SW 1271 (cell line): ENCODE results near the gene DNAJC9.
"Not testable (repeated sequence)": the region's sequence is repeated elsewhere in the genome, so short reads cannot be mapped to it uniquely, and the experiment has no call there.

Source experiments
- DNase-seq, 2 experiments: peaks; one replicate each; lab custom pipeline; 2025; lab: John Stamatoyannopoulos, UW

Gene DNAJC9, protein sequence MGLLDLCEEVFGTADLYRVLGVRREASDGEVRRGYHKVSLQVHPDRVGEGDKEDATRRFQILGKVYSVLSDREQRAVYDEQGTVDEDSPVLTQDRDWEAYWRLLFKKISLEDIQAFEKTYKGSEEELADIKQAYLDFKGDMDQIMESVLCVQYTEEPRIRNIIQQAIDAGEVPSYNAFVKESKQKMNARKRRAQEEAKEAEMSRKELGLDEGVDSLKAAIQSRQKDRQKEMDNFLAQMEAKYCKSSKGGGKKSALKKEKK

DNA sequence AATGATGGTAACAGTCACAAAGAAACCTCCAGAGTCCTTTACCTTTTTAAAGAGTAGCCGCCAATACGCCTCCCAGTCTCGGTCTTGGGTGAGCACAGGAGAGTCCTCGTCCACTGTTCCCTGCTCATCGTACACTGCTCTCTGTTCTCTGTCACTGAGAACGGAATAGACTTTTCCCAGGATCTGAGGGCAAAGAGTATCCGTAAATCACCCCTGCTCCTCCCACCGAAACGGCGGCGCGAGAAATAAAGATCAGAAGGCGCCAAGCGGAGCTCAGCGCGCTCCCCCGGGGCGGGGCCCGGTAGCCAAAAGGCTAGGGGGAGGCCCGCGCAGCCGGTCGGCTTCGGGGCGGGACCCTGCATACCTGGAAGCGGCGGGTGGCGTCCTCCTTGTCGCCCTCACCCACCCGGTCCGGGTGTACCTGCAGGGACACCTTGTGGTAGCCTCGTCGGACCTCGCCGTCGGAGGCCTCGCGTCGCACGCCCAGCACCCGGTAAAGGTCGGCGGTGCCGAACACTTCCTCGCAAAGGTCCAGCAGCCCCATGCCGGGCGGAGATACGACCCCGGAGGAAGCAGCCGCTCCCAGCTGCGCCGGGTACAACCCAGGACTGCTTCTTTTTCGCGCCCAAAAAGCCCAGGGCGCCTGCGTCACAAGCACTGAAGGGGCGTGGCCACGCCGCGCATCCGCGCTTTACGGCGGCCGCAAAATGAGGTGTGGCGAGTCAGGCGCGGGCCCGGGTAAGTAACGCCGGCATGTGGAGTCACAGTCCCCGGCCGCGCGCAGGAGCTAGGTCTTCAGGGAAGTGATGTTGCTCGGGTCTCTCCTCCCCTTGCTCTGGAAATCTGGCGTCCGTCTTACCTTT, at the start of gene DNAJC9:
DNAJC9 (minus strand) TSS at position 610 of the 863 bp plus-strand sequence; CDS start at position 544, 66 bp downstream.
- peak; percentile 66 to 84 for DNase-seq

DNA sequence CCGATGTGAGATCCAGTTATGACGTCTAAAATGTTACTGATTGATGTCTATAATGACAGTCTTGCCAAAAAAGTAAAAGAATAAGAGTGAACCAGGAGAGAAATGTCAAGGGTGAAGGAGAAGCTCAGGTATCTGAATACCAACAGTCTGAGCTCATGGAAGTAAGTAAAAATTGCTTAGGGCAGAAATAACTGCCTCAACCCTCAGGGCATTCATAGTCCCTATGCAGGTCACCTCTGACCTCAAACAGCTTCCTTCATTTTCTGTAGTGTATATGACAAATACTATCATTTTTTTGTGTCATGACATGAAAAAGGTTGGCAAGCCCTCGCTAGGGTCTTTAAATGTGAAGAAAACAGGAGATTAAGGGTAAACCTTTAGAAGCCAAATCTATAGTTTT, 46.4 kb upstream of the DNAJC9 start:
- no peak for DNase-seq

DNA sequence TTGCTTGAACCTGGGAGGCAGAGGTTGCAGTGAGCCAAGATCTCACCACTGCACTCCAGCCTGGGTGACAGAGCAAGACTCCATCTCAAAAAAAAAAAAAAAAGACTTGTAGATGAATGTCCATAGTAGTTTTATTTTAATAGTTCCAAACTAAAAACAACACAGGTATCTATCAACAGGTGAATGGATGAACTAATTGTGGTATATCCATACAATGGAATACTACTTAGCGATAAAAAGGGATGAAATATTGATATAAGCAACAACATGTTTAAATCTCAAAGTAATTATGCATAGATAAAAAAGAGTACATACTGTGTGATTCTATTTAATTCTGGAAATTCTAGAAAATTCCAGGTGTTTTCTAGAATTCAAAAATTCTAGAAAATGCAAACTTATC, 42.9 kb upstream of the DNAJC9 start:
- DNase-seq, result no peak

DNA sequence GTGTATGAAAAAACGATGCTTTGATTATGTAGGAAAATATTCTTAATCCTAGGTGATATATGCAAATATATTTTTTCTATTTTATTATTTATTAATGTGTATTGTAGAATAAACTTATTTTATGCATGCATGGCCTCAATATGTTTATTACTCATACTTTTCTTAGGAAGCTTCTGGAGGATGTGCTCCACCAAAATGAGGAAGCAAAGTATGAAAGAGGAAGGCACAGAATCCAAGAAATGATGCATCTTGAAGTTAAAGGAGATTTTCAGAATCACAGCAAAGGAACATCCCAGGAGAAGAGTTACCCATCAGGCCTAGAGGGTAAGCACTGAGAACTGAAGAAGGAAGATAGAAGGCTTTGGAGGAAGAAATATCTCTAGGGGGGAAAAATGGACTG, 40.4 kb upstream of the DNAJC9 start:
- DNase-seq, result no peak

DNA sequence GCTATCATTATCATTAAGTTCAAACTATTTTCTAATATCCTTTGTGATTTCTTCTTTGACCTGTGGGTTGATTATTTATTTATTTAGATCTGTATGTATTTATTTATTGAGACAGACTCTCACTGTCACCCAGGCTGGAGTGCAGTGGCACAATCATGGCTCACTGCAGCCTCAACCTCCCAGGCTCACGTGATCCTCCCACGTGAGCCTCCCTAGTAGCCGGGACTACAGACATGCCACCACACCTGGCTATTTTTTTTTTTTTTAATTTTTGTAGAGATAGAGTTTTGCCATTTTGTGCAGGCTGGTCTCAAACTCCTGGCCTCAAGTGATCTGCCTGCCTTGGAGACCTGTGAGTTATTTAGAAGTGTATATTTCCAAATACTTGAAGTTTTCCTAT, 34.0 kb upstream of the DNAJC9 start:
- no peak for DNase-seq

DNA sequence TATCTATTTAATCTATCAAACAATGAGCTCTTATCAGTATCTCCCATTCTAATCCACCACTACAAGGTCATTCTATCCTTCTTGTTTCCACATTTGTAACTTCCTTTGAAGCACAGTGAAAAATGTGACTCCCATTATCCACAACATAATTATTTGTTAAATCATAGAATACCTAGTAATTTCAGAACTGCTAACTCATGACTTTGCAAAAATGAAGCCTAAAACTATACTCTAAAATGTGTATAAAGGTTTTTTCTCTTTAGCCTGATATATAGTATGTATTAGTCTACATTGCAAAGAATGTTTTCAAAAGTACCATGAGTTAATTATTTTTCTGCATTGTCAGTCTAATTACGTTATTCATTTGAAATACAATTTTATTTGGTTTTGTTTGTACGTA, 17.4 kb upstream of the DNAJC9 start:
- DNase-seq, result no peak

DNA sequence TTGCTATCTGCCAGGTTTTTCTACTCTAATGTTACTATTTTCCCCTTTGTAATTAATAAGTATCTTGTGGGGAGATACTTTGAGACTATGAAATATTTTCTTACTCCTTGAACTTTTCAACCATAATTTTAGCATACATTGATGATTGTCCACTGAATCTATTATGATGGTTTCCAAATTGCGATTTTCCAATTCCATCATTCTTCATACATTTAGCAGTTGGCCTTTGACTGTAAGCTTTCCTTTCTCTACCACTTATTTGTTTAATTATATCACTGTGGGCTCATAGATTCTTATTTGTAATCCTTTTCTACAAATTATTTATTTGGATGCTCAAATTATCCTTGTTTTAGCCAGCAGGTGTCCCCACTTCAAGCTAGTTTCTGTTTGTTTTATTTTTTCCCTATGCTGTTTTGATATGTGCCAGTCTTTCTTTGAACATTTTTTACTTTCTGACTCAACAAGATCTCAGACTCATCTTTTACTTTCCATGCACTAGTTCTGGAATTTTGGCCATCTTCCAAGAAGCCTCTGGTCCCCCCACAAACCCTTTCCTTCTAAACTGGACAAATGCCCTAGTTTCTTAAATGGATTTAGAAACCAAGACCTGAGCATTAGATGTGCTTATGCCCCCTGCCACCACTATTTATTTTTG, 16.8 kb upstream of the DNAJC9 start:
- peak in 1 of 2 experiments; percentile 50 for DNase-seq

DNA sequence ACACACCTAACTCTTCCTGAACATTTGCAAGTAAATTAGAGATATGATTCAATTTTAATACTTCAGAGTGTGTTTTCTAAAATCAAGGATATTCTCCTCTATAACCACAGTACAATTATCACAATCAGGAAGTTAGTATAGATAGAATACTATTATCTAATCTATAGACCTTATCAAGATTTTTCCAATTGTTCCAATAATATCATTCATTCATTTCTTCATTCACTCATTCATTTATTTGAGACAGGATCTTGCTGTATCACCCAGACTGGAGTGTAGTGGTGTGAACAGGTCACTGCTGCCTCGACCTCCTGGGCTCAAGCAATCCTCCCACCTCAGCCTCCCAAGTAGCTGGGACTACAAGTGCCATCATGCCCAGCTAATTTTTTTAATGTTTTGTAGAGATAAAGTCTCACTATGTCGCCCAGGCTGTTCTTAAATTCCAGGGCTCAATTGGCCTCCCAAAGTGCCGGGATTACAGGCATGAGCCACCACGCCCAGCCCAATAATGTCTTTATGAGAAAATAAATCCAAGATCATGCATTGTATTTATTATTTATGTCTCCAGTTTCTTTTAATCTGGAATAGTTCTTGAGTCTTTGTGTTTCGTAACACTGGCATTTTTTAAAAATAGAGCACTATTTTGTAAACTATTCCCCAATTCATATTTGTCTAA, 16.0 kb upstream of the DNAJC9 start:
- DNase-seq, result no peak

DNA sequence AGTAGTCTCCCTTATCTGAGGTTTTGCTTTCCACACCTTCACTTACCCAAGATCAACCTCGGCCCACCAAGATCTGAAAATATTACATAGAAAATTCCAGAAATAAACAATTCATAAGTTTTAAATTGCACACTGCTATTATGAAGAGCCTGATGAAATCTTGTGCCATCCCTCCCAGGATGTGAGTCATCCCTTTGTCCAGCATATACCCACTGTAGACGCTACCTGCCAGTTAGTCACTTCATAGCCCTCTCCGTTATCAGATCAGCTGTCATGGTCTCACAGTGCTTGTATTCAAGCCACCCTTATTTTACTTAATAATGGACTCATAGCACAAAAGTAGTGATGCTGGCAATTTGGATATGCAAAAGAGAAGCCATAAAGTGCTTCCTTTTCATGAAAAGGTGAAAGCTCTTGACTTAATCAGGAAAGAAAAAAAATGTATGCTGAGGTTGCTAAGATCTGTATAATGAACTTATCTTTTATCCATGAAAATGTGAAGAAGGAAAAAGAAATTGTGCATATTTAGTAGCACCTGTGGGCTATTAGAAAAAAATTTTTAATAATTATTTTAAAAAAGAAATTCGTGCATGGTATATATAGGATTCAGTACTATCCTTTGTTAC, 15.2 kb upstream of the DNAJC9 start:
- DNase-seq, result peak; percentile 59 to 81

DNA sequence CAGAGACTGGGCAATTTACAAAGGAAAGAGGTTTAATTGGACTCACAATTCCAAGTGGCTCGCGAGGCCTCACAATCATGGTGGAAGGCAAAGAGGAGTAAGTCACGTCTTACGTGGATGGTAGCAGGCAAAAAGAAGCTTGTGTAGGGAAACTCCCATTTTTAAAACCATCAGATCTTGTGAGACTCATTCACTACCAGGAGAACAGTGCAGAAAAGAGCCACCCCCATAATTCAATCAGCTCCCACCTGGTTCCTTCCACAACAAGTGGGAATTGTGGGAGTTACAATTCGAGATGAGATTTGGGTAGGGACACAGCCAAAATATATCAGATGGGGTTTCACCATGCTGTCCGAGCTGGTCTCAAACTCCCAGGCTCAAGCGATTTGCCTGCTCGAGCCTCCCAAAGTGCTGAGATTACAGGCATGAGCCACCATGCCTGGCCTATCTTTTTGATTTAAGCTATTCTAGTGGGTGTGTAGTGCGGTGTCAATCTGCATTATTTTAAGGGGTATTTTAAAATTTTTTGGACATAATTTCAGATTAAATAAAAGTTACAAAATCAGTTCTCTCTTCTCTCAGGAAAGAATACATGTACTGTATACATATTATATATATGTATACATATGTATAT, 14.4 kb upstream of the DNAJC9 start:
- DNase-seq, result no peak

DNA sequence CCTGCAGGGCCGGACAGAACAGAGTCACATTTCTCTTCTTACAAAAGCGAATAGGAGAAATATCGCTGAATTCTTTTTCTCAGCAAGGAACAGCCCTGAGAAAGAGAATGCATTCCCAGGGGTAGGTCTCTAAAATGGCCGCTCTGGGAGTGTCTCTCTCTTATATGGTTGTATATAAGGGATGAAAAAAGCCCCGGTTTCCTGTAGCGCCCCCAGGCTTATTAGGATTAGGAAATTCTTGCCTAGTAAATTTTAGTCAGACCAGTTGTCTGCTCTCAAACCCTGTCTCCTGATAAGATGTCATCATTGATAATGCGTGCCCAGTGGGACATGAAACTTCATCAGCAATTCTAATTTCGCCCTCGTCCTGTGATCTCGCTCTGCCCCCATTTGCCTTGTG, 11.6 kb upstream of the DNAJC9 start:
- not testable (repeated sequence) for DNase-seq

DNA sequence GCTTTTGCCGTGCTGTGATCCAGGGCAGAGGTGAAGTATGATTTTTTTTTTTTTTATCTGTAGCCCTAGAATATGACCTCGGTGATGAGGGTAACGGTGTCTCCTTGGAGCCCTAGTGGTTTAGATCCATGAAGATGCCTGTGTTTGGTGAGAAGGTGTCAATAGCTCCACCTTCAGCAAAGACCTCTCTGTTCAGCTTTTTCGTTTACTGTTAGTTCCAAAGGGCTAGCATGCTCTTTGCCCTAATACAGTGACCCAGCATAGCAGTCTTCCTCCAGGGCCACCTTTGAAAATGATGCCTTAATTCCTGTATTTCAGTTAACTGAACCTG, 6.1 kb upstream of the DNAJC9 start:
- DNase-seq, result peak in 1 of 2 experiments; percentile 19

DNA sequence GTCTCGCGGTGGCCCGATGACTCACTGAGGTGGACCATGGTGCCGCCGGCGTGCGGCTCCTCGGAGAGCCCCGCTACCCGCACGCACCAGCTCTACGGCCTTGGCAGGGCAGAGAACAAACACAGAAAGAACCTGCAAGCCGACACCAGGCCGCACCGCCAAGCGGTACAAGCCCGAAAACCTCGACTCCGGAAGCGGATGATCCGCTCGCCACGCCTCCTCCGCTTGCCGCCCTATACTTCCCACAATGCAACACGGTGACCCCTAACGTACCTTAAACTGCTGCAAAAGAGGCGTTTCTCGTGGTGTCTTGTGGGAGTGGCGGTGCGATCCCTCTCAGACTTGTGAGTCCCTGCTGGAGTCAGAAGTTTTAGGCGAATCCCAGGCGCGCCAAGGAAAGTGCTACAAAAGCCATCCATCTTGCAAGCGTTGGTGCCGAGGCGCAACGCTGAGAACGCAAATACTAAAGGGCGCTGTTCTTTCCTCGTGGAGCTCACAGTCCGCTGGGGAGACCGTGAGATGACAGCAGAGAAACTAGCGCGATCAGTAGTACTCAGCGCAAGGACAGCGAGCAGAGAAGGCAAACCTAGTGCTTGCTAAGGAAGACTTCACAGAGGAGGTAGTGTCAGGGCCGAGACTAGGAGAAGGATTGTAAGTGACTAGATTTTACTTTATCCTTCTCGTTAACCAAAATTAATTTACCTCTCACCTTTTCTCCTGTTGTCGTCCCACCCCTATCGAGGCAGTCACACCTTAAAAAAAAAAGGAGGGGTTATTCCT, 5.6 kb upstream of the DNAJC9 start, which contains the start of gene MRPS16:
MRPS16 (minus strand) TSS at position 200 of the 780 bp plus-strand sequence; CDS start at position 38, 162 bp downstream.
- peak; percentile 95 for DNase-seq

DNA sequence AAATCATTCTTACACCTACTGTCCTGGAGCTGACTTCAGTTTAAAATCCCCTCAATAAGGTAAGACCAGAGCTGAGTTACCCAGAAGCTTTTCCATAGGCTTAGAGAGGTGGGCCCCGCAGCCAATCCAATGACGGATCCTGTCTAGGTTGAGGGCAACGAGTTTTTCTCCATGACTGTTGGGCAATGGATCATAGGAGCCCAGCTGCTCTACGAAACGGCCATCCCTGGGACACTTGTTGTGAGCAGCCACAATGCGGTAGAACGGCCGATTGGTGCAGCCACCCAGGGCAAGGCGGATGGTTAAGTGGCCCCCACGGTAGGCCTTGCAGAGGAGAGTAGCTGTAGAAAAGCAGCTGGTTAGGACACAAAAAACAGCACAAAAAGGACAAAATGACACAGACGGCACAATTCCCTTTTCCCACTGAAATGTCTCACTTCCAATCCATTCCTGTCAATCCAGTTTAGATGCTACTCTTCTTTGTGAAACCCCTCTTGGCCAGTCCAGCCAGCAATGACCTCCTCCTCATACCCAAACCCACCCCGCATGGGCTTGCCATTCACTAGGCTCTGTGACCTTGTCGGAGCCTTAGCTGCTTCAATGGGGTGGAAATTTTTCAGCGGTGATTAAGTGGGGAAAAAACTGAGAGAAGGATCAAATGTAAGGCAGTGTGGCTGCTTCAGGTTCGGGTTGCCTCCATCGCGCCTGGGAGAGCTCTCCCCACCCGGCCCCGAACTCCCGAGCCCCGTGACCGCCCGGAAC, 4.8 kb upstream of the DNAJC9 start:
- no peak for DNase-seq

DNA sequence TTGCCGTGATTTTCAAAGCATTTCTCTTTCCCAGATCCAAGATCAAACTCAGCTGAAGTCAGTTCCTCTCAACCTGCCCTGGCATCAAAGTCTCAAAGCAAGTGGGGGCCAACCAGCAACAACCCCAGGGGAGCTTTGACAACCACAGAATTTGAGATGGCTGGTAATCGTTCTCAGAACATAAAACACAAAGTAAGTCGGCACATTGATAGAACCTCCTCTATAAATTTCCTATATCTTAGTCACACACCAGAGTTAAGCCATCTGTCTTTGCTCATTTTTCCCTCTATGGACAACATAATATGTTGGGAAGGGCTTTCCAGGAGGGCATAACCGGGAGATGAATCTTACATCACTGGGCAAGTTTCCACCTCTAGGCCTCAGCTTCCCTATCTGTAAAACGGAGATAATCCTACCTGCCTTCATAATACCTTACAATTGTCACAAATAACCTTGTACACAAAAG, 1.2 kb upstream of the DNAJC9 start:
- no peak for DNase-seq

DNA sequence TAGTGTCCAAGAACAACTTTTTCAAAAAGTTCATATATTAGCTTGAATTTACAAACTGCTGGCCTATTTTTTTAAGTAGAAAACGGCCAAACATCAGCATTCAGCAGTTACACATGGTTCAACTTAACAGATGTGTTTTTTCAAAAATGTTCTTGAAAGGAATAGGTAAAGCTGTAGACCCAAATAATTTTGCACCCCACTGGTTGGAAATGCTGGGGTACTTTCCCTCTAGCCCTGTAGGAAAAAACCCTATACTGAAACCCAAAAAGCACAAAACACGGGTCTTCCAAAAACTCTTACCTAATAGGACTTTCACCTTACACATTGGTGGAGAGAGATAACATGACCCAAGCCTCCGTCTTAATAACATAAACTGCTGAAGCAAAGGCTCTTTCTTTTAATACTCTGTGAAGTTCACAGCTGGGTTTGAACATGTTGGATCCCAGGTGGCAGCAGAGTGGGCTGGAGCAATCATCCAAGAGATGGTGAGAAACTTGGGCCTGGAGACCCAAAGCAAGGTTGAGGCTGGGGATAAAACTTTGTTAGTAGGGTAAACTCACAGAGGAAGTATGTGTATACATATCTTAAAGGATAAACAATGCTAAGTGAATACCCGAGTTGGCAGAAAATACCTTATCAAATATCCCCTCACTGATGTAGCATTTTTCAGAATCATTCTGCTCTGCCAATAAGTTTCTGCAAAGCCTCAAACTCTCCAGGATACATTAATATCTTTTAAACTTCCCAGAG, 629 bp upstream of the DNAJC9 start:
- no peak for DNase-seq

DNA sequence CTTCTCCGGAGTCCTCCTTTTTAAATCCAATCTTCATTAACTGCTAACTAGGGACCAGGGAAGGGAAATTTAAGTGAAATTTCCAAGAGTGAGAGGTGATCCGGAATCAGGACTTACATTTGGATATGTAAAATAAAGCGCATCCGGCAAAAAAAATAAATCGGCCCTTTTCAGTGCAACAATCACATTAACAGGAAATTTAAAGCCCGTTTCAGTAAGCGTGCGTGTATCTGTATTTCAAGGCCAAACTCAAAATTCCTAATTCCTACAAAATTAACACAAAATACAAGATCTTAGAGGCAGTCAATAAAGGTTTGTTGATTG, 771 bp downstream of the DNAJC9 start:
- no peak for DNase-seq

DNA sequence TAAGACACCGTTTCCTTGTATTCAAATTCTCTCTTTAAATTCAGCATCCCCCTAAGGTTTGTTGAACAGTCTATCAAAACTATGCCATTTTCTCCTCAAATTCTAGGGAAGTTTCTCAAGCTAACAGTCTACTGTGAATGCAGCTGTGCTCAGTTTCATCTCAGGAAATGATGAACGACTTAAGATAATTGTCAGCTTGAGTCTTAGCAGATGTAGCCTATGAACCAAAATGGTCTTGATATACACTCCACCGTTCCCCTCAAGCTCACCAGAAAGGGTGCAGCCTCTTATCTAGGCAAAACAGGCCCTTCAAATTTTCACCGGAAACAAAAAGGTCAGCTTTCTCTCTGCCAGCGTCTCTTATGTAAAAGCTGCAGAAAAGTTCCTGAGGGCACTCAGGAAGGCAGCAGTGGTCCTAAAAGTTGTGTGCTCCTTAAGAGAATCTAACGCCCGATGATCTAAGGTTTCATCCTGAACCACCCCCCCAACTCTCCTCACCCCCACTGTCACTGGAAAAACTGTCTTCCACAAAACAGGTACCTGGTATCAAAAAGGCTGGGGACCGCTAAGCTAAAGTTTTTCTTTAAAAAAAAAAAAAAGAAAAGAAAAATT, 2.1 kb downstream of the DNAJC9 start:
- DNase-seq, result no peak

DNA sequence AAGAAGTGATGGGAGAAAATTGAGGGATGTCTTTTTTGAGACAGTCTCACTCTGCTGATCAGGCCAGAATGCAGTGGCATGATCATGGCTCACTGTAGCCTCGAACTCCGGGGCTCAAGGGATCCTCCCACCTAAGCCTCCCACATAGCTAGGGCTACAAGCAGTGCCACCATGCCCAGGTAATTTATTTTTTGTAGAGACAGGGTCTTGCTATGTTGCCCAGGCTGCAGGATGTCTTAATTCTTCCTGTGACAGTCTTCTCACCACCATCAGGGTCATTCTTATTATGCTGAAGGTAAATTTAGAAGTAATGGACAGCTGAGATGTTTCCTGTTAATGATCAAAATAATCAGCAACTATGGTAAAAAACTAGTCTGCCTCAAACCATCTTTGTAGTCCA, 7.1 kb downstream of the DNAJC9 start:
- no peak for DNase-seq
